SK-N-SH treated with all-trans-retinoic acid at 6 μM for 48 hours (cell line): ENCODE data around the gene SGTA.

Experiments
- ATAC-seq: fragments of 200-7000 bp; cut with Tn5 transposase; 3 replicates; pipeline ENCODE4 v1.9.1; 2020; ENCODE audit warnings: mild to moderate bottlenecking, moderate library complexity
- CREB5 ChIP-seq: fragments of 250-450 bp; sonication (Bioruptor Pico); IDR thresholded peaks from 2 replicates; pipeline ENCODE4 v1.5.1; 2020; ENCODE audit warnings: low read depth, mild to moderate bottlenecking, moderate library complexity
- CSRNP3 ChIP-seq: fragments of 250-450 bp; sonication (Bioruptor Pico); IDR thresholded peaks from 2 replicates; pipeline ENCODE4 v1.5.1; 2021; ENCODE audit warnings: mild to moderate bottlenecking, moderate library complexity
- GLIS3 ChIP-seq: fragments of 250-450 bp; sonication (Bioruptor Pico); IDR thresholded peaks from 2 replicates; pipeline ENCODE4 v1.5.0; 2020; ENCODE audit warnings: mild to moderate bottlenecking, moderate library complexity
- OSR1 ChIP-seq: fragments of 250-450 bp; sonication (Bioruptor Pico); IDR thresholded peaks from 2 replicates; pipeline ENCODE4 v1.8.0; 2022; ENCODE audit warnings: moderate library complexity, mild to moderate bottlenecking, inconsistent platforms
- PATZ1 ChIP-seq: fragments of 250-450 bp; sonication (Bioruptor Pico); IDR thresholded peaks from 2 replicates; pipeline ENCODE4 v1.8.0; 2020; ENCODE audit warnings: mild to moderate bottlenecking, moderate library complexity, borderline replicate concordance
- POU6F1 ChIP-seq: fragments of 250-450 bp; sonication (Bioruptor Pico); IDR thresholded peaks from 2 replicates; pipeline ENCODE4 v1.8.0; 2021; ENCODE audit warnings: low read depth, mild to moderate bottlenecking, moderate library complexity, borderline replicate concordance
- RARB ChIP-seq: fragments of 250-450 bp; sonication (Bioruptor Pico); IDR thresholded peaks from 2 replicates; pipeline ENCODE4 v1.8.0; 2021; ENCODE audit warnings: mild to moderate bottlenecking, moderate library complexity
- SNAI2 ChIP-seq: fragments of 250-450 bp; sonication (Bioruptor Pico); IDR thresholded peaks from 2 replicates; pipeline ENCODE4 v1.5.0; 2020; ENCODE audit warnings: mild to moderate bottlenecking, moderate library complexity
- TCF4 ChIP-seq: fragments of 250-450 bp; sonication (Bioruptor Pico); IDR thresholded peaks from 2 replicates; pipeline ENCODE4 v1.8.0; 2021; ENCODE audit warnings: mild to moderate bottlenecking, moderate library complexity, borderline replicate concordance
- TOX ChIP-seq: fragments of 250-450 bp; sonication (Bioruptor Pico); IDR thresholded peaks from 2 replicates; pipeline ENCODE4 v1.8.0; 2021; ENCODE audit warnings: mild to moderate bottlenecking, moderate library complexity, borderline replicate concordance
- TSHZ2 ChIP-seq: fragments of 250-450 bp; sonication (Bioruptor Pico); IDR thresholded peaks from 2 replicates; pipeline ENCODE4 v1.5.0; 2020; ENCODE audit warnings: mild to moderate bottlenecking, moderate library complexity
- ZC3H10 ChIP-seq: fragments of 250-450 bp; sonication (Bioruptor Pico); IDR thresholded peaks from 2 replicates; pipeline ENCODE4 v1.5.1; 2021; ENCODE audit warnings: mild to moderate bottlenecking, moderate library complexity
- ZNF565 ChIP-seq: fragments of 450-650 bp; formaldehyde crosslinking; conservative IDR thresholded peaks from 2 replicates; pipeline ENCODE4 v1.5.0; 2020; ENCODE audit warnings: low read depth, mild to moderate bottlenecking, moderate library complexity
- ZNF70 ChIP-seq: fragments of 450-650 bp; formaldehyde crosslinking; IDR thresholded peaks from 2 replicates; pipeline ENCODE4 v1.5.0; 2020; ENCODE audit warnings: mild to moderate bottlenecking, moderate library complexity

SGTA gene

GRCh38 chr19:2751438-2751830, 31.6 kb downstream of the SGTA start:
- no peak for ATAC-seq

GRCh38 chr19:2750808-2751437, 32.1 kb downstream of the SGTA start:
- no peak for ATAC-seq
- no peak for TF ChIP-seq TCF4 (CRISPR knock-in tag)

More at GRCh38 chr19:2751438-2751830, 31.6 kb downstream of the SGTA start:
- TF ChIP-seq ZC3H10 (CRISPR knock-in tag): no peak
- no peak for TF ChIP-seq CSRNP3 (CRISPR knock-in tag)
- no peak for TF ChIP-seq TCF4 (CRISPR knock-in tag)
- TF ChIP-seq ZNF70 (CRISPR knock-in tag): no peak
- no peak for TF ChIP-seq ZNF565 (CRISPR knock-in tag)
- no peak for TF ChIP-seq OSR1 (CRISPR knock-in tag)
- TF ChIP-seq PATZ1 (CRISPR knock-in tag): no peak

GRCh38 chr19:2747349-2747748, 35.7 kb downstream of the SGTA start:
- no peak for TF ChIP-seq RARB (CRISPR knock-in tag)
- TF ChIP-seq TCF4 (CRISPR knock-in tag): no peak
- TF ChIP-seq, all 23 proteins: peak for 0
- no peak for ATAC-seq

- no peak for TF ChIP-seq ZNF70 (CRISPR knock-in tag)
- TF ChIP-seq CREB5 (CRISPR knock-in tag): no peak
- TF ChIP-seq GLIS3 (CRISPR knock-in tag): no peak
- TF ChIP-seq PATZ1 (CRISPR knock-in tag): no peak
- TF ChIP-seq TCF4 (CRISPR knock-in tag): no peak
- no peak for TF ChIP-seq TSHZ2 (CRISPR knock-in tag)
- TF ChIP-seq SNAI2 (CRISPR knock-in tag): no peak
- no peak for TF ChIP-seq POU6F1 (CRISPR knock-in tag)
- no peak for TF ChIP-seq OSR1 (CRISPR knock-in tag)
- no peak for TF ChIP-seq TOX (CRISPR knock-in tag)
- TF ChIP-seq, all 23 proteins: peak for 0
- ATAC-seq: no peak
Measured at GRCh38 chr19:2744113-2744512, 39.0 kb downstream of the SGTA start.
